OCI-LY3 (cell line): ENCODE data around the gene TEX36.
"Not testable (repeated sequence)": the region's sequence is repeated elsewhere in the genome, so short reads cannot be mapped to it uniquely, and the experiment has no call there.

Experiments
- H2AFZ ChIP-seq: fragments of 200-600, 300-600 bp; shearing (Covaris generic); 2 replicates; pipeline ENCODE4 v1.6.0; 2014; ENCODE audit warnings: antibody characterized with exemption, low read depth, low read length
- H3K27ac ChIP-seq: fragments of 200-600, 300-600 bp; sonication (generic); 2 replicates; pipeline ENCODE4 v1.5.1; 2014; ENCODE audit warnings: mild to moderate bottlenecking, low read length, moderate library complexity, mixed read lengths
- H3K27me3 ChIP-seq: fragments of 200-600, 300-600 bp; sonication (generic); 2 replicates; pipeline ENCODE4 v1.6.1; 2014; ENCODE audit warnings: low read depth, low read length, mixed read lengths
- H3K36me3 ChIP-seq: fragments of 200-600, 300-600 bp; sonication (generic); replicated peaks from 2 replicates; pipeline ENCODE3; 2014; ENCODE audit warnings: low read depth, low read length, mixed read lengths
- H3K4me1 ChIP-seq: fragments of 300-600, 200-600 bp; sonication (generic); 2 replicates; pipeline ENCODE4 v1.6.1; 2014; ENCODE audit warnings: low read length, mixed read lengths
- H3K4me2 ChIP-seq: fragments of 200-600, 300-600 bp; sonication (generic); 2 replicates; pipeline ENCODE4 v1.6.1; 2014; ENCODE audit warnings: low read length, mixed read lengths
- H3K4me3 ChIP-seq: fragments of 300-600, 200-600 bp; sonication (generic); 2 replicates; pipeline ENCODE4 v1.5.1; 2014; ENCODE audit warnings: antibody characterized with exemption, mild to moderate bottlenecking, low read length, moderate library complexity
- H3K79me2 ChIP-seq: fragments of 300-600, 200-600 bp; shearing (Covaris generic); 2 replicates; pipeline ENCODE4 v1.6.1; 2014; ENCODE audit warnings: mild to moderate bottlenecking, low read length, mixed read lengths
- H3K9ac ChIP-seq: fragments of 300-600, 200-600 bp; shearing (Covaris generic); 2 replicates; pipeline ENCODE4 v1.6.0; 2014; ENCODE audit warnings: mild to moderate bottlenecking, low read length, moderate library complexity
- H3K9me3 ChIP-seq: fragments of 200-600, 300-600 bp; shearing (Covaris generic); 2 replicates; pipeline ENCODE4 v1.6.1; 2014; ENCODE audit warnings: low read length, mixed read lengths; ENCODE audit not compliant: insufficient read depth
- H4K20me1 ChIP-seq: fragments of 200-600, 300-600 bp; sonication (generic); 2 replicates; pipeline ENCODE4 v1.6.1; 2016; ENCODE audit warnings: low read length, mixed read lengths; ENCODE audit not compliant: insufficient read depth
- CTCF ChIP-seq: fragments of 200-600, 300-600 bp; sonication (generic); IDR thresholded peaks from 2 replicates; pipeline ENCODE4 v1.5.1; 2014; ENCODE audit warnings: antibody characterized with exemption, low read length, low read depth
- EZH2phosphoT487 ChIP-seq: fragments of 200-600 bp; shearing (Covaris generic); IDR thresholded peaks from 2 replicates; pipeline ENCODE4 v1.6.1; 2018; ENCODE audit warnings: antibody characterized with exemption, mixed run types, low read depth

TEX36 gene

GRCh38 chr10:125707541-125708468 lies 24.8 kb upstream of the TEX36 start:
- no peaks in the 10 kb centered on the region for H3K9me3 ChIP-seq
- H3K79me2 ChIP-seq = no peaks in the 10 kb centered on the region
- H3K4me1 ChIP-seq = no peaks in the 10 kb centered on the region
- H3K4me2 ChIP-seq = no peak overlapping the region
- no peak overlapping the region for H3K4me3 ChIP-seq
- no peaks in the 10 kb centered on the region; the same call in 1 of the 2 replicates for H3K27me3 ChIP-seq
- no peak for TF ChIP-seq CTCF
- no peak for TF ChIP-seq EZH2phosphoT487
- H3K27ac ChIP-seq = no peak overlapping the region
- no peak overlapping the region for H2AFZ ChIP-seq
- no peaks in the 10 kb centered on the region for H3K36me3 ChIP-seq
- no peak overlapping the region for H3K9ac ChIP-seq
- no peaks in the 10 kb centered on the region for H4K20me1 ChIP-seq

- H3K79me2 ChIP-seq = no peaks in the 10 kb centered on the region
- no peaks in the 10 kb centered on the region for H3K4me1 ChIP-seq
- no peak overlapping the region for H3K9ac ChIP-seq
- TF ChIP-seq EZH2phosphoT487 = no peak
- peak; percentile 17; the same call in 1 of the 2 replicates for TF ChIP-seq CTCF
- no peak overlapping the region for H3K4me3 ChIP-seq
- no peak overlapping the region for H3K4me2 ChIP-seq
- no peak overlapping the region for H2AFZ ChIP-seq
- no peaks in the 10 kb centered on the region for H4K20me1 ChIP-seq
- H3K36me3 ChIP-seq = no peaks in the 10 kb centered on the region
- H3K9me3 ChIP-seq = no peaks in the 10 kb centered on the region
- H3K27me3 ChIP-seq = no peaks in the 10 kb centered on the region
- H3K27ac ChIP-seq = no peak overlapping the region
Measured at GRCh38 chr10:125700355-125700911, 17.5 kb upstream of the TEX36 start.

GRCh38 chr10:125699562-125700143 lies 16.7 kb upstream of the TEX36 start:
- H2AFZ ChIP-seq = no peak overlapping the region
- H3K4me1 ChIP-seq = no peaks in the 10 kb centered on the region
- H4K20me1 ChIP-seq = no peaks in the 10 kb centered on the region
- no peaks in the 10 kb centered on the region for H3K36me3 ChIP-seq
- H3K9me3 ChIP-seq = no peaks in the 10 kb centered on the region
- H3K27me3 ChIP-seq = no peaks in the 10 kb centered on the region
- no peak overlapping the region for H3K27ac ChIP-seq
- H3K9ac ChIP-seq = no peak overlapping the region
- no peak for TF ChIP-seq EZH2phosphoT487
- no peak for TF ChIP-seq CTCF
- no peak overlapping the region for H3K4me3 ChIP-seq
- H3K4me2 ChIP-seq = no peak overlapping the region
- no peaks in the 10 kb centered on the region for H3K79me2 ChIP-seq

- Histone ChIP-seq H3K36me3 (no peaks in the 10 kb centered on the region), H3K27me3 (no peaks in the 10 kb centered on the region), H3K4me2 (no peak overlapping the region), H3K4me3 (no peak overlapping the region), H2AFZ (no peak overlapping the region), H3K9ac (no peak overlapping the region), H3K27ac (no peak overlapping the region), H4K20me1 (no peaks in the 10 kb centered on the region), H3K79me2 (no peaks in the 10 kb centered on the region), H3K4me1 (no peaks in the 10 kb centered on the region), H3K9me3 (no peaks in the 10 kb centered on the region)
- TF ChIP-seq CTCF (no peak), EZH2phosphoT487 (no peak)
Measured at GRCh38 chr10:125698481-125698998, 15.6 kb upstream of the TEX36 start.

GRCh38 chr10:125696884-125697283 lies 13.9 kb upstream of the TEX36 start:
- H3K9ac ChIP-seq, H4K20me1 ChIP-seq, H3K4me3 ChIP-seq, H3K36me3 ChIP-seq, H3K4me2 ChIP-seq, H3K79me2 ChIP-seq, H2AFZ ChIP-seq, H3K9me3 ChIP-seq, H3K27me3 ChIP-seq, H3K27ac ChIP-seq, H3K4me1 ChIP-seq: not testable (repeated sequence)
